Natural killer cell (primary cell): ENCODE results near the gene RAB6D. TPM values are rescaled to one million over a fixed set of nuclear protein-coding genes. Genes with fewer than 3 reads are reported as not detected.
"Not testable (repeated sequence)": the region's sequence is repeated elsewhere in the genome, so short reads cannot be mapped to it uniquely, and the experiment has no call there.

Experiments
- ATAC-seq, 3 donors: fragments of 150-1000 bp in 2 of 3; fragments of 200-7000 bp in 1 of 3; cut with Tn5 transposase; 1 replicate in 1 of 3; 2 replicates in 2 of 3; pipeline ENCODE4 v1.10.0; 2021; ENCODE audit warnings: mild to moderate bottlenecking in 2 of 3, moderate library complexity in 2 of 3
- DNase-seq, 2 donors: peaks; one replicate each; pipeline versions ENCODE4 v3.0.0 to v3.0.0-alpha.2; 2013 to 2021; ENCODE audit warnings: mixed read lengths in 1 of 2
- H3K27ac ChIP-seq: one replicate; pipeline ENCODE4 v1.5.1; 2013; ENCODE audit warnings: mild to moderate bottlenecking, low read length
- H3K27me3 ChIP-seq: one replicate; pipeline ENCODE4 v1.6.1; 2013; ENCODE audit warnings: low read length; ENCODE audit not compliant: control insufficient read depth, insufficient read depth
- H3K36me3 ChIP-seq: one replicate; pipeline ENCODE4 v1.6.1; 2013; ENCODE audit warnings: low read length; ENCODE audit not compliant: control insufficient read depth, insufficient read depth
- H3K4me1 ChIP-seq: one replicate; pipeline ENCODE4 v1.6.1; 2013; ENCODE audit warnings: low read length; ENCODE audit not compliant: control insufficient read depth, insufficient read depth
- H3K4me3 ChIP-seq: one replicate; pipeline ENCODE4 v1.5.1; 2013; ENCODE audit warnings: low read length
- H3K9me3 ChIP-seq: one replicate; pipeline ENCODE4 v1.6.1; 2013; ENCODE audit warnings: low read length; ENCODE audit not compliant: control insufficient read depth, insufficient read depth
- H3K27ac Mint-ChIP-seq, 2 donors: one replicate each; pipeline ENCODE4 v1.8.0; 2022; ENCODE audit warnings: mild to moderate bottlenecking in 2 of 2, mixed read lengths in 2 of 2, moderate library complexity in 1 of 2
- H3K27me3 Mint-ChIP-seq, 2 donors: one replicate each; pipeline ENCODE4 v1.8.0; 2022; ENCODE audit warnings: low read depth in 2 of 2, mixed read lengths in 2 of 2
- H3K36me3 Mint-ChIP-seq: one replicate; pipeline ENCODE4 v1.8.0; 2022; ENCODE audit warnings: mixed read lengths
- H3K4me1 Mint-ChIP-seq, 2 donors: one replicate each; pipeline ENCODE4 v1.8.0; 2022; ENCODE audit warnings: mixed read lengths in 2 of 2
- H3K4me3 Mint-ChIP-seq: one replicate; pipeline ENCODE4 v1.8.0; 2022; ENCODE audit warnings: mild to moderate bottlenecking, moderate library complexity, mixed read lengths
- H3K9me3 Mint-ChIP-seq, 2 donors: one replicate each; pipeline ENCODE4 v1.8.0; 2022; ENCODE audit warnings: mixed read lengths in 2 of 2
- CTCF ChIP-seq: fragments of 200-600 bp; IDR thresholded peaks from one replicate; pipeline ENCODE4 v1.8.0; 2022; ENCODE audit warnings: antibody characterized with exemption
- WGBS: methylation state at CpG from one replicate; pipeline ENCODE4 v1.1.7; 2013; ENCODE audit warnings: missing lambda C conversion rate; ENCODE audit not compliant: insufficient coverage; 5-methylcytosine and 5-hydroxymethylcytosine counted together
- intact Hi-C: fragments of 100-400 bp; cut with micrococcal nuclease; formaldehyde crosslinking; loops from one replicate; pipeline ENCODE4 v1.14.2; 2022
- total RNA-seq, 4 donors: library from RNA; stranded (reverse); fragments of 120-200 nt in 1 of 4; gene quantifications; one replicate each; pipeline versions ENCODE4 v1.2.3 to v1.2.4, GENCODE V29; 2013 to 2022

The RAB6D gene
- total RNA-seq, 3 donors from 2014 or later (not counting 1 experiment from before 2014, with no cell fraction given) = not detected

- H3K4me1 Mint-ChIP-seq, ATAC-seq: not testable (repeated sequence)
- 60% methylated on average over 1 of the region's 1 CpG for WGBS
Measured at GRCh38 chr2:131396209-131396608, 32.2 kb upstream of the RAB6D start.

GRCh38 chr2:131395024-131395645 lies 31.2 kb upstream of the RAB6D start:
- H3K4me1 Mint-ChIP-seq, ATAC-seq, H3K4me3 ChIP-seq, H3K4me3 Mint-ChIP-seq, H3K4me1 ChIP-seq, H3K9me3 ChIP-seq, H3K27ac Mint-ChIP-seq, H3K27me3 ChIP-seq, H3K9me3 Mint-ChIP-seq, H3K27ac ChIP-seq, intact Hi-C loops, H3K36me3 ChIP-seq, DNase-seq, H3K36me3 Mint-ChIP-seq: not testable (repeated sequence)
- H3K27me3 Mint-ChIP-seq = peaks cover 0 to 13% of the 10 kb centered on the region in 2 donors
- WGBS = 83% methylated on average over 29 of the region's 29 CpGs

More at GRCh38 chr2:131396209-131396608, 32.2 kb upstream of the RAB6D start:
- H3K36me3 ChIP-seq, H3K36me3 Mint-ChIP-seq, H3K9me3 Mint-ChIP-seq, H3K27me3 ChIP-seq, H3K4me1 ChIP-seq, H3K4me3 Mint-ChIP-seq, H3K9me3 ChIP-seq, H3K4me3 ChIP-seq, H3K27ac Mint-ChIP-seq, H3K27ac ChIP-seq, DNase-seq, intact Hi-C loops: not testable (repeated sequence)
- peaks cover 8 to 13% of the 10 kb centered on the region in 2 donors for H3K27me3 Mint-ChIP-seq

- no peaks in the 10 kb centered on the region for H3K36me3 ChIP-seq
- Mint-ChIP-seq H3K27me3 (peaks cover 4 to 13% of the 10 kb centered on the region in 2 donors), H3K4me3 (no peak overlapping the region), H3K27ac (no peak overlapping the region), H3K36me3 (no peaks in the 10 kb centered on the region), H3K9me3 (no peaks in the 10 kb centered on the region), H3K4me1 (no peaks in the 10 kb centered on the region)
- H3K4me3 ChIP-seq = no peak overlapping the region
- H3K9me3 ChIP-seq = no peaks in the 10 kb centered on the region
- 45% methylated on average over 45 of the region's 45 CpGs for WGBS
- peak in 2 of 3 donors; percentile 25 to 36 for ATAC-seq
- H3K27me3 ChIP-seq = no peaks in the 10 kb centered on the region
- intact Hi-C loops = no loop called here
- DNase-seq = peak in 1 of 2 donors; percentile 25
- no peaks in the 10 kb centered on the region for H3K4me1 ChIP-seq
- TF ChIP-seq CTCF = no peak
- H3K27ac ChIP-seq = no peak overlapping the region
Measured at GRCh38 chr2:131394147-131394931, 30.4 kb upstream of the RAB6D start.

- H3K9me3 ChIP-seq, H3K36me3 Mint-ChIP-seq, H3K4me1 Mint-ChIP-seq, H3K9me3 Mint-ChIP-seq, H3K4me3 ChIP-seq, H3K27ac ChIP-seq, H3K4me3 Mint-ChIP-seq, H3K36me3 ChIP-seq, H3K27me3 ChIP-seq, H3K4me1 ChIP-seq, H3K27ac Mint-ChIP-seq, intact Hi-C loops, DNase-seq, ATAC-seq: not testable (repeated sequence)
- peaks cover 9 to 14% of the 10 kb centered on the region in 2 donors for H3K27me3 Mint-ChIP-seq
- 67% methylated on average over 6 of the region's 9 CpGs for WGBS
Measured at GRCh38 chr2:131391953-131392352, 28.0 kb upstream of the RAB6D start.

- peaks cover 9 to 13% of the 10 kb centered on the region in 2 donors for H3K27me3 Mint-ChIP-seq
- DNase-seq, intact Hi-C loops, H3K27me3 ChIP-seq, H3K9me3 Mint-ChIP-seq, H3K4me3 ChIP-seq, H3K27ac Mint-ChIP-seq, H3K9me3 ChIP-seq, H3K4me1 ChIP-seq, H3K36me3 ChIP-seq, H3K4me3 Mint-ChIP-seq, H3K36me3 Mint-ChIP-seq, ATAC-seq, H3K4me1 Mint-ChIP-seq, H3K27ac ChIP-seq: not testable (repeated sequence)
- 90% methylated on average over 11 of the region's 11 CpGs for WGBS
Measured at GRCh38 chr2:131391471-131391870, 27.5 kb upstream of the RAB6D start.

GRCh38 chr2:131390495-131391130 lies 26.6 kb upstream of the RAB6D start:
- intact Hi-C loops, H3K9me3 ChIP-seq, H3K36me3 ChIP-seq, H3K9me3 Mint-ChIP-seq, H3K4me1 ChIP-seq, H3K27ac Mint-ChIP-seq, H3K4me3 Mint-ChIP-seq, H3K4me3 ChIP-seq, H3K4me1 Mint-ChIP-seq, DNase-seq, H3K27ac ChIP-seq, H3K36me3 Mint-ChIP-seq, H3K27me3 ChIP-seq, ATAC-seq: not testable (repeated sequence)
- peaks cover 9 to 14% of the 10 kb centered on the region in 2 donors for H3K27me3 Mint-ChIP-seq
- WGBS = 75% methylated on average over 7 of the region's 9 CpGs
